ENCODE measurements around the gene SYPL1.

DNA sequence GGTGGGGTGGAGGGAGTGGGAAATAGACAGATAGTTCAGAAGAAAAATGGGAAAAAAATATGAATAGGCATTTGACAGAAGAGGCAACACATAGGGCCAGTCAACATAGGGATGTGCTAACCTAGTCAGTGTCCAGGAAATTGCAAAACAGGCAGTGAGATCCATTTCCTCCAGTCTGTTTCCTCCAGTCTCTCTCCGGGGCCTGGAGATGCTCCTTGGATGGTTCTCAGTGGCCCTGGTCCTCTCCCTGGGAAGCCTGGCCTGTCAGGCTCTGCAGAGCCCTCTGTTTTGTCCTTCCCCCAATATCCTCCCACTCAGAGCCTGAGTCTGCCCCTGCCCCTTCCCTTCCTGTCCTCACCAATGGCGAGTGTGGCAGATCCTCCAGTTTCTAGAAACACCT lies 52.6 kb downstream of the SYPL1 start:
- no peak for TF ChIP-seq CTCF (IDR thresholded peaks at IDR 0.05; ENCODE audit: low read depth, low read length, poor library complexity, severe bottlenecking)
- no peak for TF ChIP-seq EZH2phosphoT487 (IDR thresholded peaks at IDR 0.05; ENCODE audit: borderline replicate concordance, low read length)

Data from DOHH2 (cell line).